HEK293T (cell line): ENCODE data around the gene MCRIP2.

ENCODE experiments used
- CTCF ChIA-PET: fragments of 350-600 bp; formaldehyde crosslinking; extraction: SDS; loops from one replicate; lab custom pipeline; 2021; ENCODE audit warnings: antibody characterized with exemption, inconsistent platforms; lab: Yijun Ruan, JAX
- POLR2A ChIA-PET: fragments of 350-600 bp; formaldehyde crosslinking; extraction: SDS; loops from one replicate; lab custom pipeline; 2020; ENCODE audit warnings: antibody characterized with exemption, inconsistent platforms; lab: Yijun Ruan, JAX
- DNase-seq: peaks from one replicate; pipeline ENCODE4 v3.0.0; 2012; ENCODE audit warnings: mixed read lengths; ENCODE audit errors: extremely low spot score
- ARNT ChIP-seq: fragments of 450-650 bp; IDR thresholded peaks from 2 replicates; pipeline ENCODE4 v1.6.1; 2017; ENCODE audit warnings: mild to moderate bottlenecking
- BHLHE40 ChIP-seq: fragments of 450-650 bp; IDR thresholded peaks from 2 replicates; pipeline ENCODE4 v1.6.1; 2016; ENCODE audit warnings: mild to moderate bottlenecking, moderate library complexity, borderline replicate concordance
- CTBP1 ChIP-seq: fragments of 450-650 bp; IDR thresholded peaks from 2 replicates; pipeline ENCODE4 v1.6.1; 2016; ENCODE audit warnings: borderline replicate concordance
- ELF4 ChIP-seq: fragments of 450-650 bp; IDR thresholded peaks from 2 replicates; pipeline ENCODE4 v1.6.1; 2017; ENCODE audit warnings: antibody characterized with exemption
- FOXA1 ChIP-seq: fragments of 450-650 bp; IDR thresholded peaks from 2 replicates; pipeline ENCODE4 v1.6.1; 2016; ENCODE audit warnings: mild to moderate bottlenecking
- FOXK2 ChIP-seq: fragments of 450-650 bp; IDR thresholded peaks from 2 replicates; pipeline ENCODE4 v1.6.1; 2016; ENCODE audit warnings: mild to moderate bottlenecking
- FOXM1 ChIP-seq: fragments of 450-650 bp; IDR thresholded peaks from 2 replicates; pipeline ENCODE4 v1.6.1; 2017; ENCODE audit warnings: mild to moderate bottlenecking, borderline replicate concordance
- HDGF ChIP-seq: fragments of 450-650 bp; IDR thresholded peaks from 2 replicates; pipeline ENCODE4 v1.6.1; 2017; ENCODE audit warnings: antibody characterized with exemption, borderline replicate concordance
- L3MBTL2 ChIP-seq: fragments of 450-650 bp; conservative IDR thresholded peaks from 2 replicates; pipeline ENCODE4 v1.6.1; 2016; ENCODE audit warnings: mild to moderate bottlenecking
- LEF1 ChIP-seq: fragments of 450-650 bp; IDR thresholded peaks from 2 replicates; pipeline ENCODE4 v1.6.1; 2017; ENCODE audit warnings: mild to moderate bottlenecking, borderline replicate concordance
- NFRKB ChIP-seq: fragments of 450-650 bp; IDR thresholded peaks from 2 replicates; pipeline ENCODE4 v1.6.1; 2016; ENCODE audit warnings: mild to moderate bottlenecking, moderate library complexity
- SP1 ChIP-seq: fragments of 450-650 bp; IDR thresholded peaks from 2 replicates; pipeline ENCODE4 v1.6.1; 2017
- SUZ12 ChIP-seq: fragments of 450-650 bp; IDR thresholded peaks from 2 replicates; pipeline ENCODE4 v1.6.1; 2016; ENCODE audit warnings: mild to moderate bottlenecking
- TARDBP ChIP-seq: fragments of 450-650 bp; IDR thresholded peaks from 2 replicates; pipeline ENCODE4 v1.6.1; 2016
- ZNF384 ChIP-seq: fragments of 450-650 bp; IDR thresholded peaks from 2 replicates; pipeline ENCODE4 v1.6.1; 2016
- TF ChIP-seq, protein P1 (sequence below): fragments of 450-650 bp; IDR thresholded peaks from 2 replicates; pipeline ENCODE4 v1.6.1; 2016

Gene MCRIP2

DNA sequence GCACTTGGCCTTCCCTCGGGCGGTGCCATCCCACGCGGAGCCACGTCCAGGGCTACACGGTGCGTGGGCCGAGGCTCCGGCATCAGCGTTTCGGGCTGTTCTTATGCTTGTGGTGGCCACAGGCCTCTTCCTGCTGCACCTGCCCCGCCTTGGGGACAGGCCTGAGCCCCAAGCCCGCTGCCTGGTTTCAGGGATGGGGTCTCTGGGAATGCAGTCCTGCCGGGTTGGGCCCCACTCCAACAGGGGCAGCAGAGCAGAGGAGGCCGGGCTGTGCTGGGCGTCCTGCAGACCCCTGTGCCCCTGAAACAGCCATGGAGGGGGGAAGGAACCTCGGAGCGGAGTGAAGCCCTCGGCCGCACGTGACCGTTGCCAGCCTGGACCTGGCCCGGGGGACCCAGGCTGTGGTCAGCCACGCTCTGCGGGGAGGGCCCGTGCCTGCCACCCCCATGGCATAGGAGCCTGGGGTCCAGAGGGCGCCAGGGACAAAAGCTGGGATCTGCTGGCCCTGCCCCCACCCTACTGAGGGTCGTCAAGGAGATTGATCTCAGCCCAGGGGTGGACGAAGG, 11.3 kb upstream of the MCRIP2 start:
- TF ChIP-seq ZNF384 (no peak), FOXK2 (no peak), FOXM1 (no peak), ARNT (no peak), BHLHE40 (no peak), ELF4 (no peak), FOXA1 (no peak), SUZ12 (no peak), CTBP1 (no peak), NFRKB (no peak), SP1 (no peak), TARDBP (no peak), L3MBTL2 (no peak)
- TF ChIP-seq, protein P1, sequence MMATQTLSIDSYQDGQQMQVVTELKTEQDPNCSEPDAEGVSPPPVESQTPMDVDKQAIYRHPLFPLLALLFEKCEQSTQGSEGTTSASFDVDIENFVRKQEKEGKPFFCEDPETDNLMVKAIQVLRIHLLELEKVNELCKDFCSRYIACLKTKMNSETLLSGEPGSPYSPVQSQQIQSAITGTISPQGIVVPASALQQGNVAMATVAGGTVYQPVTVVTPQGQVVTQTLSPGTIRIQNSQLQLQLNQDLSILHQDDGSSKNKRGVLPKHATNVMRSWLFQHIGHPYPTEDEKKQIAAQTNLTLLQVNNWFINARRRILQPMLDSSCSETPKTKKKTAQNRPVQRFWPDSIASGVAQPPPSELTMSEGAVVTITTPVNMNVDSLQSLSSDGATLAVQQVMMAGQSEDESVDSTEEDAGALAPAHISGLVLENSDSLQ: no peak
- POLR2A ChIA-PET: no interaction called here
- CTCF ChIA-PET: no interaction called here
- no peak for DNase-seq

DNA sequence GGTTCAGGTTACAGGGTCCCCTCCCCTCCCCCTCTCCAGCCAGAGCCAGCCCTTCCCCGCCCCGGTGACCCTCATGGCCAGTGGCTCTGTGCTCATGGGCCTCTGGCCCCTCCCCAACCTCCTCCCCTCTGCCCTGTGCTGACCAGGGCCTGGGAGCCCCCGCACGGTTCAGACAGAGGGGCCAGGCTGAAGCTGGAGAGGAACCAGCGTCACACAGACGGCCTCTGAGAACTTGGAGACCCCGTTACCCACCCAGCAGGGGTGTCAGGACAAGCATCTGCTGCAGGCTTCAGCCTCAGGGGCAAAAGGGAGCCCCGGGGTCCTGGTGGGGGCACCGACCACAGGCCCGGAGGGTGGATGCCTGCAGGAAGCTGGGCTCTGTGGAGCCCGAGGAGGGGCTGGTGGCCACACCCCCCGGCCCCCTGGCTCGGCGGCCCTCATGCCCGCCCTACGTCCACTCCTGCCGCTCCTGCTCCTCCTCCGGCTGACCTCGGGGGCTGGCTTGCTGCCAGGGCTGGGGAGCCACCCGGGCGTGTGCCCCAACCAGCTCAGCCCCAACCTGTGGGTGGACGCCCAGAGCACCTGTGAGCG, 10.7 kb upstream of the MCRIP2 start, which contains the start of gene WFIKKN1:
Gene WFIKKN1 (plus strand): TSS at position 171 of the 591 bp plus-strand sequence. CDS start 269 bp downstream, at position 440.
- CTCF ChIA-PET: no interaction called here
- no peak for TF ChIP-seq TARDBP
- DNase-seq: no peak
- POLR2A ChIA-PET: no interaction called here

DNA sequence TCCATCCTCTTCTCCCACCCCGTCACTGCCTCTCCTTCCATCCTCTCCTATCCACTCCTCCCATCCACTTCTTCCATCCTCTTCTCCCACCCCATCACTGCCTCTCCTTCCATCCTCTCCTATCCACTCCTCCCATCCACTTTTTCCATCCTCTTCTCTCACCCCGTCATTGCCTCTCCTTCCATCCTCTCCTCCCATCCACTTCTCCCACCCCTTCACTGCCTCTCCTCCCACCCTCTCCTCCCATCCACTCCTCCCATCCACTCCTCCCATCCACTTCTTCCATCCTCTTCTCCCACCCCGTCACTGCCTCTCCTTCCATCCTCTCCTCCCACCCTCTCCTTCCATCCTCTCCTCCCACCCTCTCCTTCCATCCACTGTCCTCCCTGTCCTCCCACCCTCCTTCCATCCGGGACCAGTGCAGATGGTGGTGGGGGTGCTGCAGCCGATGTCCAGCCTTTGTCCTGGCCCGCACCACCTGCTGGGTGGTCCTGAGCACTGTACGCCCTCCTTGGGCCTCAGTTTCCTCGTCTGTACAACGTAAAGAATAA, 9.7 kb upstream of the MCRIP2 start:
- POLR2A ChIA-PET: no interaction called here

DNA sequence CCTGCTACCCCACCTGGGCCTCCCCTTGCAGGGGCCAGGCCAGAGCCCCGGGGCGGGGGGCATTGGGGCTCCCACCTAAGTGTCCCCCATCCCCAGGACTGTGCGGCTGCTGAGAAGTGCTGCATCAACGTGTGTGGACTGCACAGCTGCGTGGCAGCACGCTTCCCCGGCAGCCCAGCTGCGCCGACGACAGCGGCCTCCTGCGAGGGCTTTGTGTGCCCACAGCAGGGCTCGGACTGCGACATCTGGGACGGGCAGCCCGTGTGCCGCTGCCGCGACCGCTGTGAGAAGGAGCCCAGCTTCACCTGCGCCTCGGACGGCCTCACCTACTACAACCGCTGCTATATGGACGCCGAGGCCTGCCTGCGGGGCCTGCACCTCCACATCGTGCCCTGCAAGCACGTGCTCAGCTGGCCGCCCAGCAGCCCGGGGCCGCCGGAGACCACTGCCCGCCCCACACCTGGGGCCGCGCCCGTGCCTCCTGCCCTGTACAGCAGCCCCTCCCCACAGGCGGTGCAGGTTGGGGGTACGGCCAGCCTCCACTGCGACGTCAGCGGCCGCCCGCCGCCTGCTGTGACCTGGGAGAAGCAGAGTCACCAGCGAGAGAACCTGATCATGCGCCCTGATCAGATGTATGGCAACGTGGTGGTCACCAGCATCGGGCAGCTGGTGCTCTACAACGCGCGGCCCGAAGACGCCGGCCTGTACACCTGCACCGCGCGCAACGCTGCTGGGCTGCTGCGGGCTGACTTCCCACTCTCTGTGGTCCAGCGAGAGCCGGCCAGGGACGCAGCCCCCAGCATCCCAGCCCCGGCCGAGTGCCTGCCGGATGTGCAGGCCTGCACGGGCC, 8.9 kb upstream of the MCRIP2 start:
- POLR2A ChIA-PET: no interaction called here

More for the DNA sequence above, 9.7 kb upstream of the MCRIP2 start:
- TF ChIP-seq SP1: no peak
- TF ChIP-seq ZNF384: no peak
- TF ChIP-seq ELF4: no peak
- TF ChIP-seq FOXA1: no peak
- TF ChIP-seq BHLHE40: no peak
- no peak for TF ChIP-seq SUZ12
- TF ChIP-seq TARDBP: no peak
- no peak for TF ChIP-seq HDGF
- no peak for TF ChIP-seq CTBP1
- TF ChIP-seq, protein P1: no peak
- TF ChIP-seq FOXM1: no peak
- no peak for TF ChIP-seq NFRKB
- no peak for TF ChIP-seq LEF1
- no peak for DNase-seq
- CTCF ChIA-PET: no interaction called here

DNA sequence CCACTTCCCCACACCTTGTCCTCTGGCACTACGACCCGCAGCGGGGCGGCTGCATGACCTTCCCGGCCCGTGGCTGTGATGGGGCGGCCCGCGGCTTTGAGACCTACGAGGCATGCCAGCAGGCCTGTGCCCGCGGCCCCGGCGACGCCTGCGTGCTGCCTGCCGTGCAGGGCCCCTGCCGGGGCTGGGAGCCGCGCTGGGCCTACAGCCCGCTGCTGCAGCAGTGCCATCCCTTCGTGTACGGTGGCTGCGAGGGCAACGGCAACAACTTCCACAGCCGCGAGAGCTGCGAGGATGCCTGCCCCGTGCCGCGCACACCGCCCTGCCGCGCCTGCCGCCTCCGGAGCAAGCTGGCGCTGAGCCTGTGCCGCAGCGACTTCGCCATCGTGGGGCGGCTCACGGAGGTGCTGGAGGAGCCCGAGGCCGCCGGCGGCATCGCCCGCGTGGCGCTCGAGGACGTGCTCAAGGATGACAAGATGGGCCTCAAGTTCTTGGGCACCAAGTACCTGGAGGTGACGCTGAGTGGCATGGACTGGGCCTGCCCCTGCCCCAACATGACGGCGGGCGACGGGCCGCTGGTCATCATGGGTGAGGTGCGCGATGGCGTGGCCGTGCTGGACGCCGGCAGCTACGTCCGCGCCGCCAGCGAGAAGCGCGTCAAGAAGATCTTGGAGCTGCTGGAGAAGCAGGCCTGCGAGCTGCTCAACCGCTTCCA, 8.1 kb upstream of the MCRIP2 start:
- TF ChIP-seq SP1 (no peak), TARDBP (no peak), LEF1 (no peak), HDGF (no peak)
- TF ChIP-seq, protein P1: no peak
- ChIA-PET POLR2A (no interaction called here), CTCF (no interaction called here)
- no peak for DNase-seq

More for the DNA sequence above, 8.9 kb upstream of the MCRIP2 start:
- CTCF ChIA-PET: no interaction called here
- TF ChIP-seq ARNT: no peak
- TF ChIP-seq, protein P1: no peak
- no peak for TF ChIP-seq FOXK2
- TF ChIP-seq SP1: no peak
- no peak for TF ChIP-seq FOXM1
- no peak for TF ChIP-seq CTBP1
- no peak for TF ChIP-seq L3MBTL2
- no peak for TF ChIP-seq BHLHE40
- TF ChIP-seq ELF4: no peak
- TF ChIP-seq TARDBP: no peak
- no peak for TF ChIP-seq NFRKB
- no peak for TF ChIP-seq HDGF
- TF ChIP-seq LEF1: no peak
- TF ChIP-seq ZNF384: no peak
- no peak for TF ChIP-seq FOXA1
- TF ChIP-seq SUZ12: no peak
- DNase-seq: no peak
